ENCODE data around the gene ALDH1L1. TPM values are rescaled to one million over a fixed set of nuclear protein-coding genes. Genes with fewer than 3 reads are reported as not detected.

Gene ALDH1L1
- total RNA-seq, 1 donor from 2014 or later: 1.5 TPM

DNA sequence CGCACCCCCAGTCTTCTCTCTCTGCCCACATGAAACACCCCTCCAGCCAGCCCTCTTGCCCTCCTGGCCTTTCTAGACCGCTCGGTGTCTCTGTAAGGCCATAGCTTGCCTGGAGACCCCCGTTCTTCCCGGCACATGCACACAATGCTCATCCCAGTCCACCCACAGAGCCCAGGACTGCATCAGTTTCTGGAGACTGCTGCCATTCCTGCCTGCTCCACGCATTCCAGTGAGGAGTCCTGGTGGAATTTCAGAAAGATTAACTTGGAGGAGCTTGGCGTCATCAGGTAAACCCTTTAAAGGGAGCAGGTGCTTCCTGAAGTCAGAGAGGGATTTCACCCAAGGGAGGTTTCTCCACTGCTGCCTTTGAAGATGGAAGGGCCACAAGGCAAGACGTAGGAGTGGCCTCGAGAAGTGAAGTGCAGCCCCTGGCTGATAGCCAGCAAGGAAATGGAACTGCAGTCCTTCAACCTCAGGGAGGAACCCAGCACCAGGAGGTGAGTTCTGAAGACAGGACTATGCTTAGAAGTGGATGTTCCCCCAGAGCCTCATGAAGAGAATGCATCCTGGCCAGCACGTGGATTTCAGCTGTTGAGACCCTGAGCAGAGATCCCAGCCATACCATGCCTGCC, 115.6 kb downstream of the ALDH1L1 start:
- Mint-ChIP-seq H3K36me3 (ENCODE audit: unreplicated experiment) (peaks cover 20% of the 10 kb centered on the region), H3K4me3 (ENCODE audit: unreplicated experiment) (no peak overlapping the region), H3K4me1 (ENCODE audit: unreplicated experiment) (peaks cover 1% of the 10 kb centered on the region), H3K9me3 (ENCODE audit: unreplicated experiment) (no peaks in the 10 kb centered on the region), H3K27ac (ENCODE audit: unreplicated experiment) (no peak overlapping the region), H3K27me3 (ENCODE audit: unreplicated experiment) (no peaks in the 10 kb centered on the region)
- no peak for DNase-seq (ENCODE audit: extremely low spot score, unreplicated experiment)
- TF ChIP-seq, protein P1, sequence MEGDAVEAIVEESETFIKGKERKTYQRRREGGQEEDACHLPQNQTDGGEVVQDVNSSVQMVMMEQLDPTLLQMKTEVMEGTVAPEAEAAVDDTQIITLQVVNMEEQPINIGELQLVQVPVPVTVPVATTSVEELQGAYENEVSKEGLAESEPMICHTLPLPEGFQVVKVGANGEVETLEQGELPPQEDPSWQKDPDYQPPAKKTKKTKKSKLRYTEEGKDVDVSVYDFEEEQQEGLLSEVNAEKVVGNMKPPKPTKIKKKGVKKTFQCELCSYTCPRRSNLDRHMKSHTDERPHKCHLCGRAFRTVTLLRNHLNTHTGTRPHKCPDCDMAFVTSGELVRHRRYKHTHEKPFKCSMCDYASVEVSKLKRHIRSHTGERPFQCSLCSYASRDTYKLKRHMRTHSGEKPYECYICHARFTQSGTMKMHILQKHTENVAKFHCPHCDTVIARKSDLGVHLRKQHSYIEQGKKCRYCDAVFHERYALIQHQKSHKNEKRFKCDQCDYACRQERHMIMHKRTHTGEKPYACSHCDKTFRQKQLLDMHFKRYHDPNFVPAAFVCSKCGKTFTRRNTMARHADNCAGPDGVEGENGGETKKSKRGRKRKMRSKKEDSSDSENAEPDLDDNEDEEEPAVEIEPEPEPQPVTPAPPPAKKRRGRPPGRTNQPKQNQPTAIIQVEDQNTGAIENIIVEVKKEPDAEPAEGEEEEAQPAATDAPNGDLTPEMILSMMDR (IDR thresholded peaks at IDR 0.05): no peak

DNA sequence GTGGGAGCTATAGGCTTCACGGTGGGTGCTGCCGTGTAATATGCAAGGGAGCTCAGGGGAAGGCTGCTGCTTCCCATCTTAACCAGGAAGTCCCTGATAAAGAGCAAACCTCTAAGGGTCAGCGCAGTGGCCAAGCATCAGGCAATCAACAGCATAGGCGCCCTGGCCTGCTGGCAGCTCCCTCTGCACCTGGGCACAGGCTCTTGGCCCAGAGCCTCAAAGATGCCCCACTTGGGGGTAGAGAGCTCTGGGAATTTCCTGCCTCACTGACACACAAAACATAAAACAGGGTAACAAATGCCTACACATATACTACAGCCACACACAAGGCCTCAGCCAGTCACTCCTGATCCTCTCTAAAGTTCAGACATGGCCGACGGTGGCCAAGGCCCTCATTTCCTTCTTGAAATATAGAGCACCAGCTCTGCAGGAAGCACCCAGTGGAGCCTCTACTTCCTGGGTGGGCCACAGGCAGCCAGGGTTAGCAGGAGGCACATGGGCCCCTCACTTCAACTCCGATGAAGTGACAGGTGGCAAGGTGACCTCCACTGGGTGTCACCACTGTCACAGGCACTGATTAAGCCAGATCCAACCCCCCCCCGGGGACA, 116.9 kb downstream of the ALDH1L1 start:
- Mint-ChIP-seq H3K9me3 (ENCODE audit: unreplicated experiment) (no peaks in the 10 kb centered on the region), H3K36me3 (ENCODE audit: unreplicated experiment) (peaks cover 22% of the 10 kb centered on the region), H3K4me3 (ENCODE audit: unreplicated experiment) (no peak overlapping the region), H3K27ac (ENCODE audit: unreplicated experiment) (no peak overlapping the region), H3K4me1 (ENCODE audit: unreplicated experiment) (peaks cover 13% of the 10 kb centered on the region), H3K27me3 (ENCODE audit: unreplicated experiment) (no peaks in the 10 kb centered on the region)
- no peak for DNase-seq (ENCODE audit: extremely low spot score, unreplicated experiment)
- TF ChIP-seq, protein P1 (IDR thresholded peaks at IDR 0.05): no peak

DNA sequence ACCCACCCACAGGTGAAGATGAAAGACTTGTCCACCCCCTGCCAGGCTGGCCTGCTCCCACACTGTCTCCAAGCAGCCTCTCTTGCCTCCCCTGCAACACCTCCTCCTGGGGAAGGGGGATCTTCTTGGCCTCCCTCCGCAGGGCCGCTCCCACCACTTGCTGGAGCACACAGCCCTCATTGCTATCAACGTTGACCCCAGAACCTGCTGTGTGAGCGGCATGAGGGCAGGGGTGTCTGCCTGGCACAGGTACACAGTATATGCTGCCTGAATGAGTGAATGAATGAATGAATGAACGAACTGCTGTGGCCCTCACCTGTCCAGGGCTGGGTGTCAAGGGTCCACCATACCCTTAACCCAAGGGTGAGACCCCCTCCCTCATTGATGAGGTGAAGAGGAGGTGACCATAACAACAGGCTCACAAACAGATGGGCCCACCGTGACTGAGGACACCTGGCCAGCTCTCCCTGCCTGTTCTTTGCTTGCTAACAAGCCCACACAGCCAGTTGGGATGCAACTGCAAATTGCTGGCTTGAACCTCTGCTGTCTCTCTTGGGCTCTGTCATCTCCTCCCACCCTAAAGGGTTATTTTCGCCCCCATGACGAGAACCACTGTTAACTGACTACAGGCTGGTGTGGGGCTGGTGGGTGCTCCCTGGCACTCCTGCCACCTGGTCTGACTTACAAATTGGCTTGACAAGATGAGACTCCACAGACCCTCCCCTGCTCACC, 118.9 kb downstream of the ALDH1L1 start:
- TF ChIP-seq, protein P1 (IDR thresholded peaks at IDR 0.05): no peak
- Mint-ChIP-seq H3K9me3 (ENCODE audit: unreplicated experiment) (no peaks in the 10 kb centered on the region), H3K4me1 (ENCODE audit: unreplicated experiment) (peaks cover 32% of the 10 kb centered on the region), H3K4me3 (ENCODE audit: unreplicated experiment) (no peak overlapping the region), H3K27me3 (ENCODE audit: unreplicated experiment) (no peaks in the 10 kb centered on the region), H3K36me3 (ENCODE audit: unreplicated experiment) (peaks cover 13% of the 10 kb centered on the region), H3K27ac (ENCODE audit: unreplicated experiment) (no peak overlapping the region)
- DNase-seq (ENCODE audit: extremely low spot score, unreplicated experiment): no peak

- TF ChIP-seq, protein P1 (IDR thresholded peaks at IDR 0.05): no peak
- H3K36me3 Mint-ChIP-seq (ENCODE audit: unreplicated experiment): peaks cover 6% of the 10 kb centered on the region
- H3K27me3 Mint-ChIP-seq (ENCODE audit: unreplicated experiment): no peaks in the 10 kb centered on the region
- H3K4me3 Mint-ChIP-seq (ENCODE audit: unreplicated experiment): no peak overlapping the region
- no peak for DNase-seq (ENCODE audit: extremely low spot score, unreplicated experiment)
- peaks cover 34% of the 10 kb centered on the region for H3K4me1 Mint-ChIP-seq (ENCODE audit: unreplicated experiment)
- H3K9me3 Mint-ChIP-seq (ENCODE audit: unreplicated experiment): no peaks in the 10 kb centered on the region
- H3K27ac Mint-ChIP-seq (ENCODE audit: unreplicated experiment): no peak overlapping the region
Observed at GRCh38 chr3:126060613-126061145, 119.7 kb downstream of the ALDH1L1 start.

DNA sequence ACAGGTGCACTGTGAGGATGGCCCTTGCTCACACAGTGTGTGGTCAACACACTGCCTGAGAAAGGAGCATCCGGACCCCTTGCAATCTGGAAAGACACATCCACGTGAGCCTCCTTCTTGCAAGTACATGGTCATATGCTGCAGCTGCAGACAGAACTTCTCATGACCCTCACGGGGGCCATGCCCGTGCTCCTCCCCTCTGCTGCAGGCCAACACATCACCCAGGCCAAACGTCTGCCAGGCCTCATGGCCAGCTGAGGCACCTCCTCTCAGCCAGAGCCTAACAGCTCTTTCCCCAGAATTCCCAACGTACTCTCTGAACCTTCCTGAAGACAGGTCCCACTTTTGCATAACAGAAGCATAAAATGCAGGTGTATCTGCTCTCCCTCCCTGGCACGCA, 121.7 kb downstream of the ALDH1L1 start:
- H3K36me3 Mint-ChIP-seq (ENCODE audit: unreplicated experiment): peaks cover 3% of the 10 kb centered on the region
- H3K4me1 Mint-ChIP-seq (ENCODE audit: unreplicated experiment): peaks cover 34% of the 10 kb centered on the region
- peak overlapping the region; percentile 27 for H3K27ac Mint-ChIP-seq (ENCODE audit: unreplicated experiment)
- no peaks in the 10 kb centered on the region for H3K9me3 Mint-ChIP-seq (ENCODE audit: unreplicated experiment)
- H3K4me3 Mint-ChIP-seq (ENCODE audit: unreplicated experiment): no peak overlapping the region
- TF ChIP-seq, protein P1 (IDR thresholded peaks at IDR 0.05): no peak
- no peaks in the 10 kb centered on the region for H3K27me3 Mint-ChIP-seq (ENCODE audit: unreplicated experiment)
- DNase-seq (ENCODE audit: extremely low spot score, unreplicated experiment): no peak

All from osteocyte (in vitro differentiated cells).